Muscle layer of colon (tissue), 2 donors: ENCODE results near the gene NUS1.
"Not testable (repeated sequence)": the region's sequence is repeated elsewhere in the genome, so short reads cannot be mapped to it uniquely, and the experiment has no call there.

Experiments
- H3K27ac ChIP-seq: one replicate; pipeline ENCODE4 v1.7.0; 2013; ENCODE audit warnings: low read depth, mild to moderate bottlenecking, low read length, moderate library complexity
- H3K27me3 ChIP-seq, 2 donors: one replicate each; pipeline ENCODE4 v1.7.0; 2013; ENCODE audit warnings: low read length in 2 of 2, mild to moderate bottlenecking in 2 of 2; ENCODE audit not compliant: insufficient read depth in 2 of 2, control insufficient read depth in 1 of 2
- H3K36me3 ChIP-seq: one replicate; pipeline ENCODE4 v1.7.0; 2013; ENCODE audit warnings: mild to moderate bottlenecking, low read length; ENCODE audit not compliant: insufficient read depth
- H3K4me1 ChIP-seq: one replicate; pipeline ENCODE4 v1.7.0; 2013; ENCODE audit warnings: mild to moderate bottlenecking, low read length; ENCODE audit not compliant: insufficient read depth
- H3K4me3 ChIP-seq, 2 donors: one replicate each; pipeline ENCODE4 v1.7.0; 2013; ENCODE audit warnings: low read length in 2 of 2, low read depth in 1 of 2, mild to moderate bottlenecking in 1 of 2, moderate library complexity in 1 of 2
- H3K9ac ChIP-seq: one replicate; pipeline ENCODE4 v1.7.0; 2013; ENCODE audit warnings: low read length
- H3K9me3 ChIP-seq: one replicate; pipeline ENCODE4 v1.7.0; 2013; ENCODE audit warnings: mild to moderate bottlenecking, low read length
- donor health status: abdominal sarcoma.
- donor health status: Adenocarcinoma of cecum.

Gene NUS1

GRCh38 chr6:117718895-117719294, 43.6 kb downstream of the NUS1 start:
- Histone ChIP-seq H3K27me3 (no peaks in the 10 kb centered on the region), H3K36me3 (no peaks in the 10 kb centered on the region), H3K4me1 (no peaks in the 10 kb centered on the region), H3K4me3 (no peak overlapping the region), H3K9ac (no peak overlapping the region), H3K27ac (no peak overlapping the region), H3K9me3 (no peaks in the 10 kb centered on the region)

- H3K4me1 ChIP-seq, H3K9ac ChIP-seq, H3K27ac ChIP-seq: not testable (repeated sequence)
These were observed 46.3 kb downstream of the NUS1 start for GRCh38 chr6:117721520-117721919.

GRCh38 chr6:117728626-117729025, 53.4 kb downstream of the NUS1 start:
- Histone ChIP-seq H3K27me3 (no peaks in the 10 kb centered on the region), H3K9me3 (no peaks in the 10 kb centered on the region), H3K27ac (no peak overlapping the region), H3K9ac (no peak overlapping the region), H3K4me3 (no peak overlapping the region), H3K4me1 (no peaks in the 10 kb centered on the region), H3K36me3 (no peaks in the 10 kb centered on the region)

More at GRCh38 chr6:117721520-117721919, 46.3 kb downstream of the NUS1 start:
- H3K27me3 ChIP-seq, H3K9me3 ChIP-seq, H3K36me3 ChIP-seq, H3K4me3 ChIP-seq: not testable (repeated sequence)

GRCh38 chr6:117729613-117730012, 54.3 kb downstream of the NUS1 start:
- no peaks in the 10 kb centered on the region for H3K9me3 ChIP-seq
- H3K27me3 ChIP-seq = no peaks in the 10 kb centered on the region
- H3K36me3 ChIP-seq = no peaks in the 10 kb centered on the region
- H3K27ac ChIP-seq = no peak overlapping the region
- no peak overlapping the region for H3K4me3 ChIP-seq
- H3K9ac ChIP-seq = no peak overlapping the region
- no peaks in the 10 kb centered on the region for H3K4me1 ChIP-seq

DNA sequence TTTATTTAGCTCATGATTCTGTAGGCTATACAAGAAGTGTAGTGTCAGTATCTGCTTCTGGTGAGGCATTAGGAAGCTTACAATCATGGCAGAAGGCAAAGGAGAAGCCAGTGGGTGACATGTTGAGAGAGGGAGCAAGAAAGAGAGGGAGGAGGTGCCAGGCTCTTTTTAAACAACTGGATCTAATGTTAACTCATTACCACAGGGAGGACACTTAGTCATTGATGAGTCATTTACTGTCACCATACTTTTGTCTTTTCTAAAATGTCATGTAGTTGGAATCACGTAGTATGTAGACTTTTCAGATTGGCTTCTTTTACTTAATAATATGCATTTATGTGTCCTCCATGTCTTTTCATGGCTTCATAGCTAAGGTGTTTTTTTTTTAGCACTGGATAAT, 58.1 kb downstream of the NUS1 start:
- no peaks in the 10 kb centered on the region for H3K9me3 ChIP-seq
- H3K4me3 ChIP-seq = no peak overlapping the region
- H3K4me1 ChIP-seq = no peaks in the 10 kb centered on the region
- no peaks in the 10 kb centered on the region for H3K36me3 ChIP-seq
- no peak overlapping the region for H3K27ac ChIP-seq
- no peaks in the 10 kb centered on the region for H3K27me3 ChIP-seq
- H3K9ac ChIP-seq = no peak overlapping the region

GRCh38 chr6:117739869-117740268, 64.6 kb downstream of the NUS1 start:
- no peak overlapping the region for H3K9ac ChIP-seq
- no peaks in the 10 kb centered on the region for H3K36me3 ChIP-seq
- no peak overlapping the region for H3K27ac ChIP-seq
- no peaks in the 10 kb centered on the region for H3K27me3 ChIP-seq
- H3K9me3 ChIP-seq = no peaks in the 10 kb centered on the region
- H3K4me1 ChIP-seq = no peaks in the 10 kb centered on the region
- no peak overlapping the region for H3K4me3 ChIP-seq

DNA sequence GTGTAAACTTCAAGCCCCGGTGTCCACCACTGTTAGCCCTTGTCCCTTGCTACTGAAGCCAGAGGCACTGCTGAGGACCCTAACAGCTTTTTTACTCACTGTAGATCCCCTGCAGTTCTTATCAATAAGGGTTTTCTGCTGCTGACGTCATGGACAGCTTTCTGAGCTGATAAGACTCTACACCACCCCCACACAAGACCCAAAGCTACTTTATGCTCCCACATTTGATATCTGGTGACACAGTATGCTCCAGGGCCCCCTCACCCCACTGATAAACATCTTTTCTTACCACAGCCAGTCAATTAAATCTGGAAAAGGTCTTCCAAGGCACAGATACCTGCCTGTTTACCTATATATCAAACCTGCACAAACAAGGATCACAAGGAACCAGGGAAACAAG, 65.3 kb downstream of the NUS1 start:
- H3K27me3 ChIP-seq = no peaks in the 10 kb centered on the region
- no peaks in the 10 kb centered on the region for H3K9me3 ChIP-seq

DNA sequence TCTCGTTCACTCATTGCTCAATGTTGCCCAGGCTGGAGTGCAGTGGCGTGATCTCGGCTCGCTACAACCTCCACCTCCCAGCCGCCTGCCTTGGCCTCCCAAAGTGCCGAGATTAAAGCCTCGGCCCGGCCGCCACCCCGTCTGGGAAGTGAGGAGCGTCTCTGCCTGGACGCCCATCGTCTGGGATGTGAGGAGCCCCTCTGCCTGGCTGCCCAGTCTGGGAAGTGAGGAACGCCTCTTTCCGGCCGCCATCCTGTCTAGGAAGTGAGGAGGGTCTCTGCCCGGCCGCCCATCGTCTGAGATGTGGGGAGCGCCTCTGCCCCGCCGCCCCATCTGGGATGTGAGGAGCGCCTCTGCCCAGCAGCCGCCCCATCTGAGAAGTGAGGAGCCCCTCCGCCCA, 75.4 kb downstream of the NUS1 start:
- H3K27ac ChIP-seq, H3K27me3 ChIP-seq, H3K4me3 ChIP-seq, H3K9ac ChIP-seq, H3K9me3 ChIP-seq, H3K4me1 ChIP-seq, H3K36me3 ChIP-seq: not testable (repeated sequence)

More for the DNA sequence above, 65.3 kb downstream of the NUS1 start:
- H3K36me3 ChIP-seq = no peaks in the 10 kb centered on the region
- H3K4me3 ChIP-seq = no peak overlapping the region
- H3K4me1 ChIP-seq = no peaks in the 10 kb centered on the region
- no peak overlapping the region for H3K27ac ChIP-seq
- H3K9ac ChIP-seq = no peak overlapping the region
